Endothelial cell (in vitro differentiated cells): ENCODE measurements around the gene PIH1D2. TPM values are rescaled to one million over a fixed set of nuclear protein-coding genes. Genes with fewer than 3 reads are reported as not detected.
"Not testable (repeated sequence)": the region's sequence is repeated elsewhere in the genome, so short reads cannot be mapped to it uniquely, and the experiment has no call there.

Experiments used
- DNase-seq: peaks from one replicate; pipeline ENCODE4 v3.0.0; 2021; ENCODE audit warnings: low spot score
- H3K27ac Mint-ChIP-seq: one replicate; pipeline ENCODE4 v1.8.0; 2021; ENCODE audit warnings: mixed read lengths, inconsistent platforms; ENCODE audit not compliant: unreplicated experiment
- H3K27me3 Mint-ChIP-seq: one replicate; pipeline ENCODE4 v1.8.0; 2021; ENCODE audit warnings: mild to moderate bottlenecking, moderate library complexity, mixed read lengths, inconsistent platforms; ENCODE audit not compliant: unreplicated experiment
- H3K36me3 Mint-ChIP-seq: one replicate; pipeline ENCODE4 v1.8.0; 2021; ENCODE audit warnings: mild to moderate bottlenecking, low read depth, mixed read lengths, inconsistent platforms; ENCODE audit not compliant: unreplicated experiment
- H3K4me1 Mint-ChIP-seq: one replicate; pipeline ENCODE4 v1.8.0; 2021; ENCODE audit warnings: mild to moderate bottlenecking, mixed read lengths, inconsistent platforms; ENCODE audit not compliant: unreplicated experiment
- H3K4me3 Mint-ChIP-seq: one replicate; pipeline ENCODE4 v1.8.0; 2021; ENCODE audit warnings: mild to moderate bottlenecking, mixed read lengths, inconsistent platforms; ENCODE audit not compliant: unreplicated experiment
- H3K9me3 Mint-ChIP-seq: one replicate; pipeline ENCODE4 v1.8.0; 2021; ENCODE audit warnings: mixed read lengths, inconsistent platforms; ENCODE audit not compliant: unreplicated experiment
- total RNA-seq: library from RNA; stranded (reverse); fragmentation: NEBNext Ultra II Directional; extraction: Animal tissue kit (Norgen Biotek cat#: 25700); gene quantifications from one replicate; pipeline ENCODE4 v1.2.1, GENCODE V29; 2021; ENCODE audit not compliant: unreplicated experiment
- TF ChIP-seq, protein P1 (sequence below): fragments of 200-600 bp; sonication (generic); IDR thresholded peaks from one replicate; pipeline ENCODE4 v1.5.0; 2021; ENCODE audit warnings: antibody characterized with exemption; ENCODE audit not compliant: unreplicated experiment

Gene PIH1D2
- total RNA-seq, 1 donor from 2014 or later, result 2.5 TPM

DNA sequence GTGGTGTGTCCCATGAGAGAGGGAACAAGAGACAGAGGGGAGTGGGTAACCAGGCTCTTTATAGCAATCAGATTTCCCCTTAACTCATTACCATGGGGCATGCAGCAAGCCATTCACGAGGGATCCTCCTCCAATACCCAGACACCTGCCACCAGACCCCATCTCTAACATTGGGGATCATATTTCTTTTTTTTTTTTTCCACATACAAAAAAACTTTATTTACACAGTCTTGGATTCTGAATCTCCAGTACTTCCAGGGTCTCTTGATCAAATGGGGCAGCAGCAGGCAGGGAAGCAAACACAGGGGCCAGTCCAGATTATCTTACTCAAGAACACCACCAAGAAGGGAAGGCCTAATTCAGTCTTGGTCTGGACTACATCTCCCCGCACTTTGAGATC lies 44.4 kb downstream of the PIH1D2 start:
- Mint-ChIP-seq H3K27ac (no peak overlapping the region), H3K4me3 (peak overlapping the region; percentile 7), H3K4me1 (peaks cover 11% of the 10 kb centered on the region), H3K27me3 (peaks cover 3% of the 10 kb centered on the region), H3K9me3 (no peaks in the 10 kb centered on the region), H3K36me3 (peaks cover 25% of the 10 kb centered on the region)
- TF ChIP-seq, protein P1, sequence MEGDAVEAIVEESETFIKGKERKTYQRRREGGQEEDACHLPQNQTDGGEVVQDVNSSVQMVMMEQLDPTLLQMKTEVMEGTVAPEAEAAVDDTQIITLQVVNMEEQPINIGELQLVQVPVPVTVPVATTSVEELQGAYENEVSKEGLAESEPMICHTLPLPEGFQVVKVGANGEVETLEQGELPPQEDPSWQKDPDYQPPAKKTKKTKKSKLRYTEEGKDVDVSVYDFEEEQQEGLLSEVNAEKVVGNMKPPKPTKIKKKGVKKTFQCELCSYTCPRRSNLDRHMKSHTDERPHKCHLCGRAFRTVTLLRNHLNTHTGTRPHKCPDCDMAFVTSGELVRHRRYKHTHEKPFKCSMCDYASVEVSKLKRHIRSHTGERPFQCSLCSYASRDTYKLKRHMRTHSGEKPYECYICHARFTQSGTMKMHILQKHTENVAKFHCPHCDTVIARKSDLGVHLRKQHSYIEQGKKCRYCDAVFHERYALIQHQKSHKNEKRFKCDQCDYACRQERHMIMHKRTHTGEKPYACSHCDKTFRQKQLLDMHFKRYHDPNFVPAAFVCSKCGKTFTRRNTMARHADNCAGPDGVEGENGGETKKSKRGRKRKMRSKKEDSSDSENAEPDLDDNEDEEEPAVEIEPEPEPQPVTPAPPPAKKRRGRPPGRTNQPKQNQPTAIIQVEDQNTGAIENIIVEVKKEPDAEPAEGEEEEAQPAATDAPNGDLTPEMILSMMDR, result no peak
- DNase-seq, result no peak

DNA sequence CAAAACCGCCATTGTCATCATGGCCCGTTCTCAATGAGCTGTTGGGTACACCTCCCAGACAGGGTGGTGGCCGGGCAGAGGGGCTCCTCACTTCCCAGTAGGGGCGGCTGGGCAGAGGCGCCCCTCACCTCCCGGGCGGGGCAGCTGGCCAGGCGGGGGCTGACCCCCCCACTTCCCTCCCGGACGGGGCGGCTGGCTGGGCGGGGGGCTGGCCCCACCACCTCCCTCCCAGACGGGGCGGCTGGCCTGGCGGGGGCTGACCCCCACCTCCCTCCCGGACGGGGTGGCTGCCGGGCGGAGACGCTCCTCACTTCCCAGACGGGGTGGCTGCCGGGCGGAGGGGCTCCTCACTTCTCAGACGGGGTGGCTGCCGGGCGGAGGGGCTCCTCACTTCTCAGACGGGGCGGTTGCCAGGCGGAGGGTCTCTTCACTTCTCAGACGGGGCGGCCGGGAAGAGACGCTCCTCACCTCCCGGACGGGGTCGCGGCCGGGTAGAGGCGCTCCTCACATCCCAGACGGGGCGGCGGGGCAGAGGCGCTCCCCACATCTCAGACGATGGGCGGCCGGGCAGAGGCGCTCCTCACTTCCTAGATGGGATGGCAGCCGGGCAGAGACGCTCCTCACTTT lies 46.9 kb downstream of the PIH1D2 start:
- not testable (repeated sequence) for H3K27ac Mint-ChIP-seq, H3K27me3 Mint-ChIP-seq, H3K4me3 Mint-ChIP-seq, DNase-seq, H3K9me3 Mint-ChIP-seq
- Mint-ChIP-seq H3K36me3 (peaks cover 18% of the 10 kb centered on the region), H3K4me1 (peaks cover 16% of the 10 kb centered on the region)

- H3K27me3 Mint-ChIP-seq, result peaks cover 3% of the 10 kb centered on the region
- no peak overlapping the region for H3K27ac Mint-ChIP-seq
- H3K36me3 Mint-ChIP-seq, result peaks cover 18% of the 10 kb centered on the region
- H3K4me1 Mint-ChIP-seq, result peaks cover 16% of the 10 kb centered on the region
- no peaks in the 10 kb centered on the region for H3K9me3 Mint-ChIP-seq
- DNase-seq, result no peak
- peak overlapping the region; percentile 98 for H3K4me3 Mint-ChIP-seq
- TF ChIP-seq, protein P1, result no peak
Observed at GRCh38 chr11:112025707-112026106, 48.1 kb downstream of the PIH1D2 start.

GRCh38 chr11:112024773-112025678 lies 48.8 kb downstream of the PIH1D2 start, which contains the start of gene DLAT:
Gene DLAT (plus strand): TSS chr11:112025408. CDS start chr11:112025473, 65 bp downstream.
- Mint-ChIP-seq H3K27me3 (no peaks in the 10 kb centered on the region), H3K4me3 (peak within 1 kb of the TSS; percentile 98), H3K4me1 (peaks cover 16% of the 10 kb centered on the region), H3K9me3 (no peaks in the 10 kb centered on the region), H3K27ac (peak within 1 kb of the TSS; percentile 88), H3K36me3 (peaks cover 15% of the 10 kb centered on the region)
- TF ChIP-seq, protein P1, result no peak
- peak; percentile 89 for DNase-seq

DNA sequence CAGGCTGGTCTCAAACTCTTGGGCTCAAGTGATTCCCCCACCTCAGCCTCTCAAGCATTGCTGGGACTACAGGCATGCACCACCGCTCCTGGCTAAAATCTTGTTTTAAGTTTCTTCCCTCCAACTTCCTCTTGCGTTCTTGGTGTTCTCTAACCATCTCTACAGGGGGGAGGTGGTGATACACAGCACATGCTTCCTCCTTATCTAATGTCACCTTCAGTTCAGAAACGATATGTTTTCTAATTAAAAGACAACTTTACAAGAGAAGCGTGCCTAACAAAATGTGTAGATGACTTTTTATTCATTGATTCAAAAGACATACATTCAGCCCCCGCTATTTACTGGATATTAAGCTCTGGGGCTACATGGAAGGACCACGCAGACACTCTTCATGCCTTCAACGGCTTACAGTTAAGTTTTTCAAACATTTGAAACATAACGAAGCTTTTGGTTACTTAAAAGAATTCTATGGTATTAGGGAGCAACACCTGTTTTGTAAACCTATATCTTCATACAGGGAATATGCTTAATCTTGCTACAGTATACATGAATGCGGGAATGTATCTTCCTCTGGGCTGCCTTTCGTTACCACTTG lies 49.5 kb downstream of the PIH1D2 start:
- TF ChIP-seq, protein P1, result no peak
- H3K9me3 Mint-ChIP-seq, result no peaks in the 10 kb centered on the region
- H3K4me1 Mint-ChIP-seq, result peaks cover 16% of the 10 kb centered on the region
- peaks cover 8% of the 10 kb centered on the region for H3K36me3 Mint-ChIP-seq
- peak overlapping the region; percentile 98 for H3K4me3 Mint-ChIP-seq
- H3K27ac Mint-ChIP-seq, result no peak overlapping the region
- DNase-seq, result no peak
- no peaks in the 10 kb centered on the region for H3K27me3 Mint-ChIP-seq
